ENCODE results near the gene ATG13.

DNA sequence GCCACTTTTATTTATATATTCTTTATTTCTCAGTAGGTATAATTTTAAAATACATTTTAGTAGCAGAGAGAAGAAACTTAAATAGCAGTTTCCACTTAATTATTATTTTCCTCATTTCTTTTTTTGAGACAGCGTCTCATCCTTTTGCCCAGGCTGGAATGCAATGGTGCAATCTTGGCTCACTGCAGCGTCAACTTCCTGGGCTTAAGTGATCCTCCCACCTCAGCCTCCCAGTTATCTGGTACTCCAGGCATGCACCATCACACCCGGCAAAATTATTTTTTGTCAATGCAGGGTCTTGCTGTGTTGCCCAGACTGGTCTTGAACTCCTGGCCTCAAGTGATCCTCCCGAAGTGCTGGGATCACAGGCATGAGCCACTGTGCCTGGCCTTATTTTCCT, 38.3 kb downstream of the ATG13 start:
- TF ChIP-seq EZH2 (IDR thresholded peaks at IDR 0.05; ENCODE audit: borderline replicate concordance, insufficient read depth, low read length, poor library complexity, severe bottlenecking) (no peak), POLR2AphosphoS5 (IDR thresholded peaks at IDR 0.05) (no peak), EP300 (conservative IDR thresholded peaks at IDR 0.05; ENCODE audit: poor library complexity, severe bottlenecking) (no peak), RAD21 (conservative IDR thresholded peaks at IDR 0.05) (no peak), MXI1 (conservative IDR thresholded peaks at IDR 0.05; ENCODE audit: poor library complexity, severe bottlenecking) (no peak), TAF1 (IDR thresholded peaks at IDR 0.05; ENCODE audit: low read depth) (no peak)
- TF ChIP-seq, protein P1, sequence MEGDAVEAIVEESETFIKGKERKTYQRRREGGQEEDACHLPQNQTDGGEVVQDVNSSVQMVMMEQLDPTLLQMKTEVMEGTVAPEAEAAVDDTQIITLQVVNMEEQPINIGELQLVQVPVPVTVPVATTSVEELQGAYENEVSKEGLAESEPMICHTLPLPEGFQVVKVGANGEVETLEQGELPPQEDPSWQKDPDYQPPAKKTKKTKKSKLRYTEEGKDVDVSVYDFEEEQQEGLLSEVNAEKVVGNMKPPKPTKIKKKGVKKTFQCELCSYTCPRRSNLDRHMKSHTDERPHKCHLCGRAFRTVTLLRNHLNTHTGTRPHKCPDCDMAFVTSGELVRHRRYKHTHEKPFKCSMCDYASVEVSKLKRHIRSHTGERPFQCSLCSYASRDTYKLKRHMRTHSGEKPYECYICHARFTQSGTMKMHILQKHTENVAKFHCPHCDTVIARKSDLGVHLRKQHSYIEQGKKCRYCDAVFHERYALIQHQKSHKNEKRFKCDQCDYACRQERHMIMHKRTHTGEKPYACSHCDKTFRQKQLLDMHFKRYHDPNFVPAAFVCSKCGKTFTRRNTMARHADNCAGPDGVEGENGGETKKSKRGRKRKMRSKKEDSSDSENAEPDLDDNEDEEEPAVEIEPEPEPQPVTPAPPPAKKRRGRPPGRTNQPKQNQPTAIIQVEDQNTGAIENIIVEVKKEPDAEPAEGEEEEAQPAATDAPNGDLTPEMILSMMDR (IDR thresholded peaks at IDR 0.05; ENCODE audit: poor library complexity, severe bottlenecking): no peak
- TF ChIP-seq, protein P2, sequence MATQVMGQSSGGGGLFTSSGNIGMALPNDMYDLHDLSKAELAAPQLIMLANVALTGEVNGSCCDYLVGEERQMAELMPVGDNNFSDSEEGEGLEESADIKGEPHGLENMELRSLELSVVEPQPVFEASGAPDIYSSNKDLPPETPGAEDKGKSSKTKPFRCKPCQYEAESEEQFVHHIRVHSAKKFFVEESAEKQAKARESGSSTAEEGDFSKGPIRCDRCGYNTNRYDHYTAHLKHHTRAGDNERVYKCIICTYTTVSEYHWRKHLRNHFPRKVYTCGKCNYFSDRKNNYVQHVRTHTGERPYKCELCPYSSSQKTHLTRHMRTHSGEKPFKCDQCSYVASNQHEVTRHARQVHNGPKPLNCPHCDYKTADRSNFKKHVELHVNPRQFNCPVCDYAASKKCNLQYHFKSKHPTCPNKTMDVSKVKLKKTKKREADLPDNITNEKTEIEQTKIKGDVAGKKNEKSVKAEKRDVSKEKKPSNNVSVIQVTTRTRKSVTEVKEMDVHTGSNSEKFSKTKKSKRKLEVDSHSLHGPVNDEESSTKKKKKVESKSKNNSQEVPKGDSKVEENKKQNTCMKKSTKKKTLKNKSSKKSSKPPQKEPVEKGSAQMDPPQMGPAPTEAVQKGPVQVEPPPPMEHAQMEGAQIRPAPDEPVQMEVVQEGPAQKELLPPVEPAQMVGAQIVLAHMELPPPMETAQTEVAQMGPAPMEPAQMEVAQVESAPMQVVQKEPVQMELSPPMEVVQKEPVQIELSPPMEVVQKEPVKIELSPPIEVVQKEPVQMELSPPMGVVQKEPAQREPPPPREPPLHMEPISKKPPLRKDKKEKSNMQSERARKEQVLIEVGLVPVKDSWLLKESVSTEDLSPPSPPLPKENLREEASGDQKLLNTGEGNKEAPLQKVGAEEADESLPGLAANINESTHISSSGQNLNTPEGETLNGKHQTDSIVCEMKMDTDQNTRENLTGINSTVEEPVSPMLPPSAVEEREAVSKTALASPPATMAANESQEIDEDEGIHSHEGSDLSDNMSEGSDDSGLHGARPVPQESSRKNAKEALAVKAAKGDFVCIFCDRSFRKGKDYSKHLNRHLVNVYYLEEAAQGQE (IDR thresholded peaks at IDR 0.05; ENCODE audit: borderline replicate concordance): no peak
